Measurements from ENCODE around the gene ONECUT3.
"Not testable (repeated sequence)": the region's sequence is repeated elsewhere in the genome, so short reads cannot be mapped to it uniquely, and the experiment has no call there.

The ONECUT3 gene

DNA sequence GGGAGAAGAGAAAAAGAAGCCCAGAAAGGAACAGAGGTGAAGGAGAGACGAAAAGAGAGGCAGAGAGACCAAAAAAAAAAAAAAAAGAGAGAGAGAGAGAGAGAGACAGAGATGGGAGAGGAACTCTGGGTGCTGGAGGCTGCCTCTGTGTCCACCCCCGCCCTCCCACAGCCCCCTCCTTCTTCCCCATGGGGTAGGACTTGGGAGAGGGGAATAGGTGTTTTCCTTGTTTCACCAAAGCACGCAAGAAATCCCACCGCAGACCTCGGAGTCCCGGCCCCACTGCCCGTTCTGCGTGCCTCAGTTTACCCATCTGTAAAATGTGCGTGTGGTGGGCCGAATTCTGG is 4.9 kb downstream of the ONECUT3 start:
- TF ChIP-seq, protein P1, sequence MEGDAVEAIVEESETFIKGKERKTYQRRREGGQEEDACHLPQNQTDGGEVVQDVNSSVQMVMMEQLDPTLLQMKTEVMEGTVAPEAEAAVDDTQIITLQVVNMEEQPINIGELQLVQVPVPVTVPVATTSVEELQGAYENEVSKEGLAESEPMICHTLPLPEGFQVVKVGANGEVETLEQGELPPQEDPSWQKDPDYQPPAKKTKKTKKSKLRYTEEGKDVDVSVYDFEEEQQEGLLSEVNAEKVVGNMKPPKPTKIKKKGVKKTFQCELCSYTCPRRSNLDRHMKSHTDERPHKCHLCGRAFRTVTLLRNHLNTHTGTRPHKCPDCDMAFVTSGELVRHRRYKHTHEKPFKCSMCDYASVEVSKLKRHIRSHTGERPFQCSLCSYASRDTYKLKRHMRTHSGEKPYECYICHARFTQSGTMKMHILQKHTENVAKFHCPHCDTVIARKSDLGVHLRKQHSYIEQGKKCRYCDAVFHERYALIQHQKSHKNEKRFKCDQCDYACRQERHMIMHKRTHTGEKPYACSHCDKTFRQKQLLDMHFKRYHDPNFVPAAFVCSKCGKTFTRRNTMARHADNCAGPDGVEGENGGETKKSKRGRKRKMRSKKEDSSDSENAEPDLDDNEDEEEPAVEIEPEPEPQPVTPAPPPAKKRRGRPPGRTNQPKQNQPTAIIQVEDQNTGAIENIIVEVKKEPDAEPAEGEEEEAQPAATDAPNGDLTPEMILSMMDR (IDR thresholded peaks at IDR 0.05; ENCODE audit: low read depth, low read length): no peak
- no peak overlapping the region for H3K4me3 ChIP-seq (ENCODE audit: low read depth, low read length)

DNA sequence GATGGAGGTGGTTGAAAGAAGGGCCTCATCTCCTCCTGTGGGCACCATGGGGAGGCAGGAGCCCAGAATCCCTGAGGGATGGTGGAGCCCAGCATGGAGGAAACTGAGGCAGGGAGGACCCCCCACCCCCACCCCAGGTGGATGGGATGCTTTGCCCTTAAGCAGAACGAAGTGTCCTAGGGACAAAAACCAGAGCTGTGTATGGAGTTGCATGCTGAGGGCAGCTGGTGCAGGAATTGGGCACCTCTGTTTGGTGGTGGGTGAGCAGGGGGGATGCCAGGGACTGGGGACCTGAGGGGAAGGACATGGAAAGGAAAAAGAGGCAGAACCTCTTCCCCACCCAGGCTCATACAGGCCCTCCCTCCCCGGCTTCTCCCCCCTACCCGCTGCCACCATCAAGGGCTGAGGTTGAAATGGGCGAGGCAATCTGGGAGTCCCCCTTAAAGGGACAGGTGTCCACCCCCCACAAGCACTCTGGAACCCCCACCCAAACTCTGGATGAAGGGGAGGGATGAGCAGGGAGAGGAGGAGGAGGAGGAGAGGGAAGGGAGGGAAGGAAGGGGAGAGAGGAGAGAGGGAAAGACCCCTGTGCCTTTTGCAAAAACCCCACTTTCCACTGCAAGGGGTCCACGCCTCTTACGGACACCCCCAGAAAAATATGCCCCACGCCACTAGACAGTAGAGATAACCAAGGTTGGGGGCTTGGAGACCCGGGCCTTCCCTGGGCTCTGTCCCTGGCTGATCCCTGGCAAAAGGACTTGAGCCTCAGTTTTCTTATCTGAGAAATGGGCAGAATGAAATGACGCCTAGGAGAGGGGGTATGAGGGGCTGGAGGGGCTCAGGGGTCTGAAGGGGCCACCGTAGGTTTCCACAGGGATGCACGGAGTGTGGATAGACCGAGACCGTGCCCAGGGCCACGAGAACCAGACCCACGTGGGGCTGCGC is 5.9 kb downstream of the ONECUT3 start:
- H3K4me3 ChIP-seq (ENCODE audit: low read depth, low read length): no peak overlapping the region
- TF ChIP-seq, protein P1 (IDR thresholded peaks at IDR 0.05; ENCODE audit: low read depth, low read length): no peak

DNA sequence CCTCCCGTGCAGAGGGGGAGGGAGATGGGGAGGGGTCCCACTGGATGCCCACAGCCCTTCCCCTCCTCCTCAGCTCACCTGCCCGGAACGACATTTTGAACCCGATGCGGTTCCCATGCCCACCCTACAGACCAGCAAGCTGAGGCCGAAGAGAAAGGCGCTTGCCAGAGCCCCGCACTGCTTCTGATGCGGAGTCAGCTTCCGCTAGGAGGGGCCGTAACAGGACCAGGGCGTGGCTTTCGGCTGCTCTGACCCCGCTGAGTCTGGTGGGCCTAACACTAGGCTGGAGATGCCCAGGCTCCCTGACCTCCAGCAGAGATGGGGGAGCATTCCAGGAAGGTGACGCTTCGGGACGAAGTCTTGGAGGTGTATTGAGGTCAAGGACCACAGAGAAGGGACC is 6.7 kb downstream of the ONECUT3 start:
- TF ChIP-seq, protein P1 (IDR thresholded peaks at IDR 0.05; ENCODE audit: low read depth, low read length): no peak
- no peak overlapping the region for H3K4me3 ChIP-seq (ENCODE audit: low read depth, low read length)

DNA sequence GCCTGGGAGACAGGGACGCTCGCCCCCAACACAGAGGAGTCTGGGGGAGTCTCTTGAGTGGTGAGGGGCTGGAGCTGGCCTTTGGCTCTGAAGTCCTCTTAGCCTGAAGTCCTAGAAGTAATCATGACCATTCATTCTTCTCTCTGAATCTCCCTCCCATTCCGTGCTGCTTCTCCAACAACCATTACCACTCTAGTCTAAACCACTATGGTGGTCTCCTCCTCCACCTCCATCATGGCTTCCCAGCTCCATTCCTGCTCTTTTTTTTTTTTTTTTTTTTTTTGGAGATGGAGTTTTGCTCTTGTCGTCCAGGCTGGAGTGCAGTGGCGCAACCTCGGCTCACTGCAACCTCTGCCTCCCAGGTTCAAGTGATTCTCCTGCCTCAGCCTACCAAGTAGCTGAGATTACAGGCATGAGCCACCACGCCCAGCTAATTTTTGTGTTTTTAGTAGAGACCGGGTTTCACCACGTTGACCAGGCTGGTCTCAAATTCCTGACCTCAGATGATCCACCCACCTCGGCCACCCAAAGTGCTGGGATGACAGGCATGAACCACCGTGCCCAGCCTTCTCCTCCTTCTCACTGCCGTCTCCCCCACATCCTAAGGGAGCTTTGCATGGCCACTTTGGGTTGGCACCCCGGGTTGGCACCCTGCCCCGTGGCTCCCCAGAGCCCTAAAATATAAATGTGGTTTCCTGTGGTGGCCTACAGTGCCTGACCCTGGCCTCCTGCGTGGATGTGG is 7.7 kb downstream of the ONECUT3 start:
- H3K4me3 ChIP-seq (ENCODE audit: low read depth, low read length): not testable (repeated sequence)

DNA sequence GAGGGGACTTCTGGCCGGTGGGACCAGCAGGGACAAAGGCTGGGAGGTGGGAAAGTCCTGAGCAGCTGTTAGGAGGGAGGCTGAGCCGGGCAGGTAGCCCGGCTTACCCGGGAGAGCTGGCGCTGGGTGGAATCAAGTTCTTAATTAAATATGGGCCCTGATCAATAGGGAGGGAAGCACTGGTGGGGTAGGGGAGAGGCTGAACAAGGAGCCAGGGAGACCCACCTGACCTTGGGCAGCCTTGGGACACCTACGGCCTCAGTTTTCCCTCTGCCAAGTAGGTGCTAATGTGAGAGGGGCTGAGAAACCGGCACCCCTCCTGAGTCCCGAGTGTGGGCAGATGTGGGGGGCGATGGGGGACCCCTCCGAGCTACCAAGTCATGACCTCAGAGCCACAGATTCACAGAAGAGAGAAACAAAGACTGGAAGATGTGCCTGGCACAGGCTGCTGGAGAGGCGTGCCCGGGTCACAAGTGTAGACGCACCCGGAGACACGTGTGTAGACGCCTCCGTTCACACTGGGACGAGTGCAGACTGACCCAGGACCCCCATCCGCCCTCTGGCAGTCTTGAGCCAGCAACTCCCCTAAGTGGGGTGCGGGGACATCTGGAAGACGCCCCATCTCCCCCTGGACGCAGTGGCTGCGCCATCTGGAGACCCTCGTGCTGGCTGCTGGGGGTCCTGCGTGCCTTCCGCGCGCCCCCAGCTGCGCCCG is 8.4 kb downstream of the ONECUT3 start:
- TF ChIP-seq, protein P1 (IDR thresholded peaks at IDR 0.05; ENCODE audit: low read depth, low read length): no peak
- no peak overlapping the region for H3K4me3 ChIP-seq (ENCODE audit: low read depth, low read length)

DNA sequence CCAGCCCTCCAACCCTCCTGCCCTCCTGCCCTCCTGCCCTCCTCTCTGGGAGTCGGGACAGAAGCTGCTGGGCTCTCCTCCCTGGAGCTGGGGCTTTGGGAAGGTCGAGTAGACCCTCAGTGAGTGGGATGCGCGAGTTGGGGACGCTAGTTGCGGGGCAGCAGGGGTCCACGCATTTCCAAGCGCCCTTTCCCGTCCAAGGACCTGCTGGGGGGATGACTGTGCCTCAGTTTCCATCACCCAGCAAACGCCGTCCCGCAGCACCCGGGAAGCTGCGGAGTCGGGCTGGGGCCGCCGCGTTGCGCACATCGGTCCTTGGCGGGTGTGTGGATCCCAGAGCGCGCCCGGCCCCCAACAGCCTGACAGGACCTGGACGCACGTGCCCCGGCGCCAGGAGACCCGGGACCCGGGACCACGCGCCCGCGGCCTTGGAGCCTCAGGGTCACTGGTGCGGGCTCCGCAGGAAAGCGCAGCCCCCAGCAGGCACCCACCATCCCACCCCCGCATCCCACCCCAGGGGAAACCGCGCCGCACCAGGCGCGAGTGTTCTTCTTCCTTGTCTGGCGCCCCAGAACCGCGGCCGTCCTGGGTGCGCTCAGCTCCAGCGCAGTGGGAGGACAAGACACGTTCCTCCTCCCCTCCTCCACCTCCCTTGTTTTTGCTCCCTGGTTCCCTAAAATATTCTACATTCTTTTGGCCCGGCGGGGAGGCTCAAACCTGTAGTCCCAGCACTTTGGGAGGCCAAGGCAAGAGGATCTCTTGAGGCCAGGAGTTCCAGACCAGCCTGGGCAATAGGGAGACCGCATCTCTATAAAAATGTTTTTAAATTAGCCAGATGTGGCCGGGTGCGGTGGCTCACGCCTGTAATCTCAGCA is 9.2 kb downstream of the ONECUT3 start:
- no peak overlapping the region for H3K4me3 ChIP-seq (ENCODE audit: low read depth, low read length)
- TF ChIP-seq, protein P1 (IDR thresholded peaks at IDR 0.05; ENCODE audit: low read depth, low read length): no peak

All from WI38 (cell line).